Thoracic aorta (tissue), 2 donors: Measurements from ENCODE around the gene ZNF337. TPM values are rescaled to one million over a fixed set of nuclear protein-coding genes. Genes with fewer than 3 reads are reported as not detected.
"Not testable (repeated sequence)": the region's sequence is repeated elsewhere in the genome, so short reads cannot be mapped to it uniquely, and the experiment has no call there.

Source experiments
- ATAC-seq: fragments of 150-250 bp; one replicate; pipeline ENCODE4 v1.8.0; 2017; ENCODE audit warnings: low read depth; ENCODE audit not compliant: insufficient number of reproducible peaks, low FRiP score
- DNase-seq: peaks from one replicate; pipeline ENCODE4 v3.0.0-alpha.2; 2020; ENCODE audit warnings: low spot score
- H3K27ac ChIP-seq, 2 donors: fragments of 200-600 bp; sonication (generic); 1 replicate in 1 of 2; 2 replicates in 1 of 2; pipeline ENCODE4 v1.5.1; 2016; ENCODE audit warnings: mild to moderate bottlenecking in 2 of 2, moderate library complexity in 2 of 2
- H3K27me3 ChIP-seq: fragments of 200-600 bp; sonication (generic); replicated peaks from 2 replicates; pipeline ENCODE4 v1.6.0; 2016; ENCODE audit warnings: mild to moderate bottlenecking; ENCODE audit not compliant: insufficient read depth
- H3K36me3 ChIP-seq: fragments of 200-600 bp; sonication (generic); one replicate; pipeline ENCODE4 v1.5.1; 2016
- H3K4me1 ChIP-seq, 2 donors: fragments of 200-600 bp; sonication (generic); 1 replicate in 1 of 2; 2 replicates in 1 of 2; pipeline versions ENCODE4 v1.5.1 to v1.6.0; 2016; ENCODE audit warnings: low read depth in 2 of 2, mild to moderate bottlenecking in 1 of 2; ENCODE audit not compliant: control insufficient read depth in 1 of 2
- H3K4me3 ChIP-seq: fragments of 200-600 bp; sonication (generic); 2 replicates; pipeline ENCODE4 v1.5.1; 2016; ENCODE audit warnings: mild to moderate bottlenecking
- H3K9me3 ChIP-seq: fragments of 200-600 bp; sonication (generic); 2 replicates; pipeline ENCODE4 v1.5.1; 2016
- CTCF ChIP-seq: fragments of 200-600 bp; sonication (generic); IDR thresholded peaks from one replicate; pipeline ENCODE4 v1.5.1; 2019; ENCODE audit warnings: antibody characterized with exemption
- total RNA-seq, 2 donors: library from RNA; depleted of rRNA; stranded (reverse); fragments of >200 nt; gene quantifications; one replicate each; pipeline versions ENCODE4 v1.1.0 to v1.2.3, GENCODE V29; 2016

The ZNF337 gene
- total RNA-seq, 2 donors from 2014 or later = 16.1 to 19.5 TPM

GRCh38 chr20:25644814-25645213, 51.8 kb downstream of the ZNF337 start:
- no peak for TF ChIP-seq CTCF
- Histone ChIP-seq H3K27ac (no peak overlapping the region), H3K36me3 (peaks cover 6% of the 10 kb centered on the region), H3K9me3 (no peaks in the 10 kb centered on the region), H3K4me3 (no peak overlapping the region), H3K4me1 (no peaks in the 10 kb centered on the region), H3K27me3 (no peaks in the 10 kb centered on the region)
- ATAC-seq = no peak
- no peak for DNase-seq

GRCh38 chr20:25643716-25644115, 52.9 kb downstream of the ZNF337 start:
- Histone ChIP-seq H3K27me3 (no peaks in the 10 kb centered on the region), H3K27ac (no peak overlapping the region), H3K4me1 (no peaks in the 10 kb centered on the region), H3K9me3 (no peaks in the 10 kb centered on the region), H3K4me3 (no peak overlapping the region), H3K36me3 (peaks cover 6% of the 10 kb centered on the region)
- TF ChIP-seq CTCF = no peak
- DNase-seq (no peak), ATAC-seq (no peak)

- TF ChIP-seq CTCF = no peak
- Histone ChIP-seq H3K36me3 (no peaks in the 10 kb centered on the region), H3K9me3 (no peaks in the 10 kb centered on the region)
Observed at GRCh38 chr20:25637247-25637646, 59.4 kb downstream of the ZNF337 start.

GRCh38 chr20:25632940-25633790, 63.5 kb downstream of the ZNF337 start:
- ATAC-seq = no peak
- Histone ChIP-seq H3K4me1 (no peaks in the 10 kb centered on the region), H3K27me3 (no peaks in the 10 kb centered on the region)

More at GRCh38 chr20:25637247-25637646, 59.4 kb downstream of the ZNF337 start:
- Histone ChIP-seq H3K27ac (no peak overlapping the region), H3K4me3 (no peak overlapping the region), H3K4me1 (no peaks in the 10 kb centered on the region), H3K27me3 (no peaks in the 10 kb centered on the region)
- DNase-seq (no peak), ATAC-seq (no peak)

GRCh38 chr20:25630615-25631014, 66.0 kb downstream of the ZNF337 start:
- H3K4me1 ChIP-seq, H3K4me3 ChIP-seq, H3K27me3 ChIP-seq, ATAC-seq, H3K9me3 ChIP-seq, H3K27ac ChIP-seq, H3K36me3 ChIP-seq, DNase-seq: not testable (repeated sequence)

More at GRCh38 chr20:25632940-25633790, 63.5 kb downstream of the ZNF337 start:
- Histone ChIP-seq H3K4me3 (no peak overlapping the region), H3K9me3 (no peaks in the 10 kb centered on the region), H3K36me3 (no peaks in the 10 kb centered on the region), H3K27ac (no peak overlapping the region)
- no peak for DNase-seq
- TF ChIP-seq CTCF = no peak
